Heart right ventricle (tissue), 16 donors: ENCODE measurements around the gene EMILIN2. TPM values are rescaled to one million over a fixed set of nuclear protein-coding genes. Genes with fewer than 3 reads are reported as not detected.
A peak's percentile ranks its signal among the peaks of the same experiment; 100 is the strongest.

Experiments
- ATAC-seq, 8 donors: fragments of 200-7000 bp; cut with Tn5 transposase; one replicate each; pipeline ENCODE4 v1.9.1; 2020; ENCODE audit warnings: mild to moderate bottlenecking in 8 of 8, moderate library complexity in 8 of 8, moderate number of reproducible peaks in 1 of 8
- DNase-seq, 2 donors: peaks; one replicate each; pipeline ENCODE4 v3.0.0-alpha.2; 2020
- H3K27ac ChIP-seq, 10 donors: fragments of 200-600 bp; sonication (generic) in 2 of 10; one replicate each; pipeline versions ENCODE4 v1.5.0 to v1.8.0; 2020 to 2022; ENCODE audit warnings: mild to moderate bottlenecking in 3 of 10
- H3K27me3 ChIP-seq, 7 donors: fragments of 200-600 bp; one replicate each; pipeline ENCODE4 v1.8.0; 2021 to 2022; ENCODE audit warnings: mild to moderate bottlenecking in 2 of 7
- H3K36me3 ChIP-seq, 9 donors: fragments of 200-600 bp; sonication (generic) in 1 of 9; one replicate each; pipeline versions ENCODE4 v1.5.0 to v1.8.0; 2020 to 2022; ENCODE audit warnings: mild to moderate bottlenecking in 2 of 9
- H3K4me1 ChIP-seq, 9 donors: fragments of 200-600 bp; sonication (generic) in 1 of 9; one replicate each; pipeline versions ENCODE4 v1.5.0 to v1.8.0; 2020 to 2022; ENCODE audit warnings: mild to moderate bottlenecking in 4 of 9
- H3K4me3 ChIP-seq, 10 donors: fragments of 200-600 bp; sonication (generic) in 2 of 10; one replicate each; pipeline versions ENCODE4 v1.5.0 to v1.8.0; 2020 to 2022; ENCODE audit warnings: mild to moderate bottlenecking in 7 of 10, moderate library complexity in 2 of 10
- H3K9me3 ChIP-seq, 11 donors: fragments of 200-600 bp in 10 of 11; sonication (generic) in 2 of 11; one replicate each; pipeline versions ENCODE4 v1.5.0 to v1.8.0; 2013 to 2022; ENCODE audit warnings: mild to moderate bottlenecking in 2 of 11, control low read depth in 1 of 11, moderate library complexity in 1 of 11
- CTCF ChIP-seq, 9 donors: fragments of 200-600 bp; sonication (generic) in 2 of 9; IDR thresholded peaks; one replicate each; pipeline versions ENCODE4 v1.5.0 to v1.8.0; 2021 to 2022; ENCODE audit warnings: antibody characterized with exemption in 9 of 9, mild to moderate bottlenecking in 5 of 9, moderate library complexity in 1 of 9
- WGBS, 2 donors: extraction: QIAGEN DNeasy Blood & Tissue Kit; methylation state at CpG; one replicate each; pipeline ENCODE4 v1.1.7; 2013; ENCODE audit warnings: inconsistent platforms in 1 of 2; 5-methylcytosine and 5-hydroxymethylcytosine counted together
- intact Hi-C, 10 donors: fragments of 100-400 bp; cut with DNase I; formaldehyde crosslinking; loops; one replicate each; pipeline versions ENCODE4 v1.11.1 to v1.14.2; 2022
- polyA plus RNA-seq, 2 donors: library from polyadenylated mRNA; stranded (reverse); fragments of 200-250 nt; gene quantifications; one replicate each; pipeline ENCODE4 v1.2.3, GENCODE V29; 2013
- total RNA-seq, 10 donors: library from RNA; stranded (reverse); fragmentation: NEBNext Ultra II Directional in 3 of 10; extraction: Animal tissue kit (Norgen Biotek cat#: 25700) in 3 of 10; gene quantifications; one replicate each; pipeline versions ENCODE4 v1.2.1 to v1.2.4, GENCODE V29; 2021 to 2023
- donor health status: Arrhythmogenic right ventricular cardiomyopathy.
- donor health status: ischemic (EF 13 %, LVEDD 7.1; RV severe dilation, severe dysfunction).
- donor health status: healthy with polysubstance abuse.
- donor health status: DM: no; HTN: yes; CAD: no.
- donor health status: DM: no; HTN: no; CAD: no.
- donor health status: ischemic (EF 25% LVEDD 6.9; RV normal size, moderate dysfunction).
- donor health status: ischemic (EF 25% LVEDD 5.7; RV mildly dilated, moderate dysfunction).
- donor health status: healthy.
- donor health status: DM: yes; HTN: yes; CAD: no.
- donor health status: Ischemic cardiomyopathy.
- donor health status: ischemic (EF 35%, LVEDD 5.7; RV mildly dilated, moderate dysfunction).
- donor health status: nonischemic (EF 11% LVEDD 7.7; RV severe dilation, severe dysfunction).
- donor health status: DM: yes; HTN: yes; CAD: no.
- donor health status: PGD.
- donor health status: ischemic (EF 29% LVEDD 5.4; RV normal size, mild dysfunction).
- donor health status: nonischemic (EF 23%, LVEDD 6.1; RV moderate dilation, normal function).

Gene EMILIN2
- total and polyA plus RNA-seq, 12 donors, result 9.5 to 50.5 (median 19.6) TPM

- Histone ChIP-seq H3K36me3 (peaks cover 0 to 96% (median 8%) of the 10 kb centered on the region in 9 donors), H3K9me3 (no peaks in the 10 kb centered on the region), H3K27me3 (no peaks in the 10 kb centered on the region), H3K4me3 (no peak overlapping the region), H3K27ac (no peak overlapping the region), H3K4me1 (peaks cover 0 to 4% (median 0%) of the 10 kb centered on the region in 9 donors)
- WGBS, 2 donors, result 79 to 80% methylated on average over 3 of the region's 3 CpGs
- no peak for TF ChIP-seq CTCF (IDR thresholded peaks at IDR 0.05)
- DNase-seq, result no peak
- ATAC-seq, result no peak
- intact Hi-C loops, result loop anchor here in 7 of 10 donors (2.0 to 10.0 kb wide), 7 partner anchors 49 to 311 kb away; partner anchors contain the start of gene MYL12A (in 3 of the 7)
Measured at GRCh38 chr18:2935438-2936192, 88.8 kb downstream of the EMILIN2 start.

- no peak for ATAC-seq
- Histone ChIP-seq H3K4me1 (peaks cover 0 to 4% (median 0%) of the 10 kb centered on the region in 9 donors), H3K9me3 (no peaks in the 10 kb centered on the region), H3K27ac (no peak overlapping the region), H3K4me3 (no peak overlapping the region), H3K36me3 (peaks cover 0 to 64% (median 8%) of the 10 kb centered on the region in 9 donors), H3K27me3 (no peaks in the 10 kb centered on the region)
- intact Hi-C loops, result loop anchor here in 6 of 10 donors (5.0 to 10.0 kb wide), 6 partner anchors 45 to 305 kb away; partner anchors contain the start of gene MYL12A (in 2 of the 6)
- WGBS, 2 donors, result 94 to 95% methylated on average over 7 of the region's 7 CpGs
- no peak for DNase-seq
- TF ChIP-seq CTCF (IDR thresholded peaks at IDR 0.05), result no peak
Measured at GRCh38 chr18:2939317-2939716, 92.5 kb downstream of the EMILIN2 start.

- Histone ChIP-seq H3K36me3 (peaks cover 0 to 74% (median 16%) of the 10 kb centered on the region in 9 donors), H3K27ac (peak overlapping the region in 2 of 10 donors; percentile 5 to 12), H3K4me1 (peaks cover 0 to 8% (median 3%) of the 10 kb centered on the region in 9 donors), H3K4me3 (no peak overlapping the region), H3K9me3 (no peaks in the 10 kb centered on the region), H3K27me3 (no peaks in the 10 kb centered on the region)
- TF ChIP-seq CTCF (IDR thresholded peaks at IDR 0.05), result peak in 6 of 9 donors; percentile 27 to 50 (median 42)
- intact Hi-C loops, result loop anchor here in 2 of 10 donors (5.0 kb wide), 3 partner anchors 39 to 179 kb away; no protein-coding TSS in a partner anchor
- ATAC-seq, result peak in 7 of 8 donors; percentile 33 to 95 (median 81)
- WGBS, 2 donors, result 21 to 27% methylated on average over 3 of the region's 3 CpGs
- no peak for DNase-seq
Measured at GRCh38 chr18:2948038-2948437, 101.2 kb downstream of the EMILIN2 start.

- WGBS, 2 donors, result 47 to 60% methylated on average over 2 of the region's 2 CpGs
- no peak for TF ChIP-seq CTCF (IDR thresholded peaks at IDR 0.05)
- H3K4me3 ChIP-seq, result no peak overlapping the region
- intact Hi-C loops, result no loop called here
- H3K36me3 ChIP-seq, result peaks cover 0 to 88% (median 26%) of the 10 kb centered on the region in 9 donors
- DNase-seq (no peak), ATAC-seq (no peak)
- H3K27me3 ChIP-seq, result no peaks in the 10 kb centered on the region
- H3K4me1 ChIP-seq, result peaks cover 0 to 8% (median 7%) of the 10 kb centered on the region in 9 donors
- H3K9me3 ChIP-seq, result no peaks in the 10 kb centered on the region
- no peak overlapping the region for H3K27ac ChIP-seq
Measured at GRCh38 chr18:2952605-2953004, 105.8 kb downstream of the EMILIN2 start.
